ENCODE results near the gene MT1E. TPM values are rescaled to one million over a fixed set of nuclear protein-coding genes. Genes with fewer than 3 reads are reported as not detected.
"Not testable (repeated sequence)": the region's sequence is repeated elsewhere in the genome, so short reads cannot be mapped to it uniquely, and the experiment has no call there.

MT1E gene
- total RNA-seq, 1 donor from 2014 or later: 44.7 TPM

GRCh38 chr16:56662357-56663354, 37.1 kb downstream of the MT1E start:
- no peak for DNase-seq (ENCODE audit: low spot score)
- no peak for ATAC-seq
- intact Hi-C loops (cut with DNase I): no loop called here

GRCh38 chr16:56664506-56664905, 38.9 kb downstream of the MT1E start:
- ATAC-seq (no peak), DNase-seq (ENCODE audit: low spot score) (no peak)
- intact Hi-C loops (cut with DNase I): no loop called here

- intact Hi-C loops (cut with DNase I); ATAC-seq: not testable (repeated sequence)
These were observed 40.0 kb downstream of the MT1E start for GRCh38 chr16:56665286-56666261.

GRCh38 chr16:56667581-56668571, 42.3 kb downstream of the MT1E start, which contains the start of gene MT1G:
Gene MT1G (minus strand): TSS chr16:56668065. CDS start chr16:56667993, 72 bp downstream.
- intact Hi-C loops (cut with DNase I): no loop called here
- DNase-seq (ENCODE audit: low spot score): no peak
- ATAC-seq: peak; percentile 67

More at GRCh38 chr16:56665286-56666261, 40.0 kb downstream of the MT1E start:
- DNase-seq (ENCODE audit: low spot score): not testable (repeated sequence)

- intact Hi-C loops (cut with DNase I): no loop called here
- DNase-seq (ENCODE audit: low spot score) (no peak), ATAC-seq (no peak)
These were observed 43.6 kb downstream of the MT1E start, which contains the start of gene MT1H for GRCh38 chr16:56669005-56669839. Gene MT1H (plus strand): TSS chr16:56669814. CDS start chr16:56669885, 71 bp downstream.

DNA sequence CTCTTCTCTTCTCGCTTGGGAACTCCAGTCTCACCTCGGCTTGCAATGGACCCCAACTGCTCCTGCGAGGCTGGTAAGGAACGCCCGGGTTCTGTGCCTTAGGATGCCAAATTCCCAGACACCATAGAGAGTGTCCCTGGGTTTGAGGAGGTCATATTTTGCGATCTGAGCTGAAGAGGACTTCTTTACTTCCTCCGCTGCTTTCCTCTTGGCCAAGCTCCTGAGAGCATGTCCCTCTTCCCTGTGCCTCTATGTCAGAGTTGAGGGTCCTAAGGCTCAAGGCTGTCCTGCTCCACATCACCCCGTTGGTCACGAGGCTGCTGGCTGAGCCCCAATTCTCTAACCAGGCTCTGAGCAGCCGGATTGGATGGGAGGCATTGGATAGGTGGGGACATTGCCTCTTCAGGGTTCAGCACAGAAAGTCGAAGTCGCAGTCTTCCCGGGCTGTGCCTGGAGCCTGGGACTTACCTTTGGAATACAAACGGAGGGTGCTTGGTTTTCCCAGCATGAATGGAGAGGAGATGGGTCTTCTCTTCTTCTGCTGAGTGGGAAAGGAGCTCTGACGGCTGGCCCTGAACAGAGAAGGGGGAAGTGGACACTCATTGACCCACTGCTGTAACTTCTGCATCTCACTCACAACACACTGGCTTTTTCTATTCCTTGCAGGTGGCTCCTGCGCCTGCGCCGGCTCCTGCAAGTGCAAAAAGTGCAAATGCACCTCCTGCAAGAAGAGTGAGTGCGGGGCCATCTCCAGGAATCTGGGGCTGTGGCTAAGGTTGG, 44.4 kb downstream of the MT1E start:
- ATAC-seq (no peak), DNase-seq (ENCODE audit: low spot score) (no peak)
- intact Hi-C loops (cut with DNase I): no loop called here

DNA sequence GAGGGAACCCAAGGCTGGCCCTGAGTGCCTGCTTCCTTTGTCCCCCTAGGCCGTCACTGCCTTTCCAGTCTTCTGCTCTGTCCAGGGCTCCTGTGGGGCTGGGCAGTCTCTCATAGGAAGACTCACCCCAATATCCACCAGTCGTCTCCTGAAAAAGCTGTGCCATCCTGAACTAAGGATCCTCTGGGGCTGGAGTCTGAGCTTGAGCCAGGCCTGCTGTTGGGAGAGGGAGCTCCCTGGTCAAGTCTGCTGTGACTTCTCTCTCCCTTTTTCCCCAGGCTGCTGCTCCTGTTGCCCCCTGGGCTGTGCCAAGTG, 45.0 kb downstream of the MT1E start:
- ATAC-seq (no peak), DNase-seq (ENCODE audit: low spot score) (no peak)
- intact Hi-C loops (cut with DNase I): no loop called here

DNA sequence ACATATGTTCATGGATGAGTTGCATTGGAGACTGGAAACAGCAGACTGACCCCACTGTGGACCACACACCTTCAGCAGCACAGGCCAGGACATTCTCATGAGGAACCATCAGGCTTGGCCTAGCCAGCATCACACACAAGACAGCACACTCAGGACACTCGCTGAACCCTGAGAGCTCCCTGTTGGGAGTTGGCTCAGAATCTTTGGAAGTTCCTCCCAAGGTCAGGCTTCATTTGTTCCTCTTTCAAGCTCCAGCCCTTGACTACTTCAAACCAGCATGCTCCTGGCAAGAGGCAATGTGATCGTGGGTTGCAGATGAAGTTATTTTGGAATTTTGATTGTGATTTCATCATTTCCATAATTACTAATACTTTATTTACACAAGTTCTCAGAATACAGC, 46.1 kb downstream of the MT1E start:
- peak; percentile 48 for ATAC-seq
- DNase-seq (ENCODE audit: low spot score); intact Hi-C loops (cut with DNase I): not testable (repeated sequence)

DNA sequence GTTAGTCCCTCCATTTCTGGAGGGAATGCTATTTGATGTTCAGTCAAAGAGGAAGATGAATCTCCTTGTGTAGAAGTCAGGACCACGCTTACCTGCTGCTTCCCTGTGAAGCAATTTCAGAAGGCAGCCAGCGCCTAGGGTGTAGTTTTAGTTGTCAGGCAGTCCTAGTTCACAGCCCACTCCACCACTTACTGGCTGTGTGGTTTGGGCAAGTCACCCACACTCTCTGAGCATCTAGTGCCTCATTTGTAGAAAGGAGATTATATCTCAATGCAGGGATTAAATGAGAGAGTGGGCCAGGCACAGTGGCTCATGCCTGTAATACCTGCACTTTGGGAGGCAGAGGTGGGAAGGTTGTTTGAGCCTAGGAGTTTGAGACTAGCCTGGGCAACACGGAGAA, 46.6 kb downstream of the MT1E start:
- ATAC-seq; DNase-seq (ENCODE audit: low spot score); intact Hi-C loops (cut with DNase I): not testable (repeated sequence)

DNA sequence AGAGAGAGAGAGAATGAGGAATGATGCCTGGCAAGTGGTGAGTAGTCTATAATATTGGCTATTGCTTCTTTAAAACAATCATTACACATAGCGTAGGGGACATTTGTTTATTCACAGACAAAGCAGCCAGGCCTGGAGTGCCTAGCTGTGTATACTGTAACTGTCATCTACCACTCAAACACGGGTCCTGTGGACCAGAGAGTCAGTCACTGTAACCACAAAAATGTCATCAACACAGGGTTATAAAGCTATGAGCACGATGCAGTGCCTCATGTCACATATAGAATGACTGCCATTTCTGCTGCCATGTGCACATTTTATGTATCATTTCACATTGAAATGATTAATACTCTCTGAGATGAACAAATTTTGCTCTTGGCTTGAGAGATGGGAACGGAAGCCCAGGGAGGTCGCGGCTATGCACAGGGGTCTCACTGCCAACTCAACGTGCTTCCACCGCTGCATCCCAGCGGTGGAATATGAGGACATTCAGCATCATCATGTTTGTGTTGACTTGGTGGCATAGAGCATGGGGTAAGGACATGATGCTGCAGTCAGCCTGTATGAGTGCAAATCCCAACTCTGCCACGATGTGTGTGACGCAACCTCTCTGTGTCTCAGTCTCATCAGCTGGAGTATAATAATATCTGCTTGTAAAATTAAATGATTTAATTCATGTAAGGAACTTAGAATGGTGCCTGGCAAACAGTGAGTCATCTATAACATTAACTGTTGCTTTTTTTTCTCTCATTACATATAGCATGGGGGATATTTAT, 47.4 kb downstream of the MT1E start:
- intact Hi-C loops (cut with DNase I): no loop called here
- no peak for ATAC-seq
- no peak for DNase-seq (ENCODE audit: low spot score)

DNA sequence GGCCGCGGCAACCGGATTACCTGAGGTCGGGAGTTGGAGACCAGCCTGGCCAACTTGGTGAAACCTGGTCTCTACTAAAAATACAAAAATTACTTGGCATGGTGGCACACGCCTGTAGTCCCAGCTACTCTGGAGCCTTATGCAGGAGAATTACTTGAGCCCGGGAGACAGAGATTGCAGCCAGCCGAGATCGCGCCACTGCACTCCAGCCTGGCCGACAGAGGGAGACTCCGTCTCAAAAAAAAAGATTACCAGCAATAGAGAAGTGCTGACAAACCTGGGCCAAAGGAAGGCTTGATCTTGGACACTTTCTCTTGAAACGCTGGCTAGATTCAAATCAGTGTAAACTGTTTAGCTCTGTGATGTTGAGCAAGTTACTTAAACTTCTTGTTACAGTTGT, 48.3 kb downstream of the MT1E start:
- no peak for DNase-seq (ENCODE audit: low spot score)
- intact Hi-C loops (cut with DNase I): no loop called here
- ATAC-seq: peak; percentile 63

- intact Hi-C loops (cut with DNase I); DNase-seq (ENCODE audit: low spot score); ATAC-seq: not testable (repeated sequence)
These were observed 49.0 kb downstream of the MT1E start for GRCh38 chr16:56674570-56674969.

- DNase-seq (ENCODE audit: low spot score) (no peak), ATAC-seq (no peak)
- intact Hi-C loops (cut with DNase I): no loop called here
These were observed 50.2 kb downstream of the MT1E start for GRCh38 chr16:56675685-56676210.
